HG03432 (cell line): ENCODE data around the gene PXT1.

Experiments used
- ATAC-seq: cut with Tn5 transposase; IDR thresholded peaks from one replicate; pipeline ENCODE4 v1.9.1; 2021; ENCODE audit warnings: mild to moderate bottlenecking, moderate library complexity; ENCODE audit not compliant: unreplicated experiment

The PXT1 gene

DNA sequence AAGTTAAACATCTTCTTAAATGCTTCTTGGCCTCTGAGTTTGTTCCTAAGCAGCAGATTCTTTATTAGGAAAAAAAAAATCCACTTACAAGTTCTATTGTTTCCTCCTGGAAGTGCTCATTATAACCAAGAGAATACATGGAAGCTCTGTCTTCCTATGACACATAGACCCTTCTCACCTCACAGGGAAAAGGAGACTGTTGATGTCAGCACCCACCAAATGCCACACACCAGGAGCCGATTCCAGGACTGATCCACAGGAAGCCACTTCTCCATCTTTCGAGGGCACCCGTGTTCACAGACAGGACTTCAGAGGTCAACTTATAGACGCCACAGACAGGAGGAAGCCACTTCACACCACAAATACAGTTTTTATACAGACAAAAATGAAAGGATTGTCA is 92.6 kb downstream of the PXT1 start:
- no peak for ATAC-seq

GRCh38 chr6:36349240-36349639 is 93.4 kb downstream of the PXT1 start:
- ATAC-seq, result no peak

DNA sequence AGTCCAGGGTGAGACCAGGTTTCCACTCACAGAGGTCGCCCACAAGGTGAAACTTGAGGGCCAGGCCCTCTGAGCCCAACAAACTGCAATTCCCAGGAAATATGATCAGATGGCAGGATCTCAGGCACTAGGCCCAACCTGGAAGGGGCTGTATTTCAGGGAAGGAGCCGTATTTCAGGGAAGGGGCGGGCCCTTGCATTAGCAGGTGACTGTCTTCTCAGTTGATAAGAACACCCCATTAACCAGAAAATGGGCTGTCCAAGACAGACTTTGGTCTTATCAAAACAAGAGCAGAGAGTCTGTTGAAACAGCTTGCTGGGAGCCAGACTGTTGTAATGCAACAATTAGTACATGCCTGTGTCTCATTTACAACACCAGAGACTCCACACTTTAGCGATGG is 95.0 kb downstream of the PXT1 start:
- ATAC-seq, result no peak

DNA sequence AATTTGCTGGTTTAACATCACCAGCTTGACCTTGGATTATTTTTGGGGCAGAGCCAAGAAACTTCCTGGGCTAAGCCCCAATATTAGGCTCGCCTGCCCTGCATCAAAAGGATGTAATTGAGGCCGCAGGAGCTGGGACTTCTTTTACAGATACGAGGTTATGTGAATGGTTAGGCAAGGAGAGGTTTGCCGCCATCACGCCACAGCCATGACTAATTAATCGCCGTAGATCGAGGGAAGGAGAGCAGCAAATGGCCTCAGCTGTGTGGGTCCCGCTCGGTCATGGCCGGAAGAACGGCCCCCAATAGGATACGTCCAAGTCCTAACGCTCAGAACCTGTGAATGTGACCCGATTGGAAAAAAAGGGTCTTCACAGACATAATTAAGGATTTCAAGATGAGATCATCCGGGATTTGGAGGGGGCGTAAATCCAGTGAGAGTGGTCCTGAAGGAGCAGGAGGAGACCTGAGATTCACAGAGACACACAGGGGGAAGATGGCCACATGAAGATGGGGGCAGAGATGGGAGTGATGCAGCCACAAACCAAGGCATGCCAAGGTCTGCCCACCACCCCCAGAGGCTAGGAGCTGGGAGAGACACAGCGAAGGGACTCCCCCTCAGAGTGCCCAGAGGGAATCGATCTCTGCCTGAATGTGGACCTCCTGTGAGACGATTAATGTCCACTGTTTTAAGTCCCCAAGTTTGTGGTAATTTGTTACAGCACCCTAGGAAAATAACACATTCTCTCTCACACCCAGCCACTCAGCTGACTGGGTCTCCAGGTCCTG is 96.0 kb downstream of the PXT1 start:
- no peak for ATAC-seq

GRCh38 chr6:36345681-36346466 is 96.8 kb downstream of the PXT1 start:
- ATAC-seq, result no peak

GRCh38 chr6:36343109-36343680 is 99.5 kb downstream of the PXT1 start:
- ATAC-seq, result no peak

GRCh38 chr6:36340618-36341454 is 101.8 kb downstream of the PXT1 start:
- no peak for ATAC-seq
